NCI-H510A treated with DMSO at 0.1 percent for 48 hours (cell line): ENCODE results near the gene CRTC3.
"Not testable (repeated sequence)": the region's sequence is repeated elsewhere in the genome, so short reads cannot be mapped to it uniquely, and the experiment has no call there.

Source experiments
- DNase-seq: peaks from one replicate; lab custom pipeline; 2025; lab: John Stamatoyannopoulos, UW

CRTC3 gene, protein sequence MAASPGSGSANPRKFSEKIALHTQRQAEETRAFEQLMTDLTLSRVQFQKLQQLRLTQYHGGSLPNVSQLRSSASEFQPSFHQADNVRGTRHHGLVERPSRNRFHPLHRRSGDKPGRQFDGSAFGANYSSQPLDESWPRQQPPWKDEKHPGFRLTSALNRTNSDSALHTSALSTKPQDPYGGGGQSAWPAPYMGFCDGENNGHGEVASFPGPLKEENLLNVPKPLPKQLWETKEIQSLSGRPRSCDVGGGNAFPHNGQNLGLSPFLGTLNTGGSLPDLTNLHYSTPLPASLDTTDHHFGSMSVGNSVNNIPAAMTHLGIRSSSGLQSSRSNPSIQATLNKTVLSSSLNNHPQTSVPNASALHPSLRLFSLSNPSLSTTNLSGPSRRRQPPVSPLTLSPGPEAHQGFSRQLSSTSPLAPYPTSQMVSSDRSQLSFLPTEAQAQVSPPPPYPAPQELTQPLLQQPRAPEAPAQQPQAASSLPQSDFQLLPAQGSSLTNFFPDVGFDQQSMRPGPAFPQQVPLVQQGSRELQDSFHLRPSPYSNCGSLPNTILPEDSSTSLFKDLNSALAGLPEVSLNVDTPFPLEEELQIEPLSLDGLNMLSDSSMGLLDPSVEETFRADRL

DNA sequence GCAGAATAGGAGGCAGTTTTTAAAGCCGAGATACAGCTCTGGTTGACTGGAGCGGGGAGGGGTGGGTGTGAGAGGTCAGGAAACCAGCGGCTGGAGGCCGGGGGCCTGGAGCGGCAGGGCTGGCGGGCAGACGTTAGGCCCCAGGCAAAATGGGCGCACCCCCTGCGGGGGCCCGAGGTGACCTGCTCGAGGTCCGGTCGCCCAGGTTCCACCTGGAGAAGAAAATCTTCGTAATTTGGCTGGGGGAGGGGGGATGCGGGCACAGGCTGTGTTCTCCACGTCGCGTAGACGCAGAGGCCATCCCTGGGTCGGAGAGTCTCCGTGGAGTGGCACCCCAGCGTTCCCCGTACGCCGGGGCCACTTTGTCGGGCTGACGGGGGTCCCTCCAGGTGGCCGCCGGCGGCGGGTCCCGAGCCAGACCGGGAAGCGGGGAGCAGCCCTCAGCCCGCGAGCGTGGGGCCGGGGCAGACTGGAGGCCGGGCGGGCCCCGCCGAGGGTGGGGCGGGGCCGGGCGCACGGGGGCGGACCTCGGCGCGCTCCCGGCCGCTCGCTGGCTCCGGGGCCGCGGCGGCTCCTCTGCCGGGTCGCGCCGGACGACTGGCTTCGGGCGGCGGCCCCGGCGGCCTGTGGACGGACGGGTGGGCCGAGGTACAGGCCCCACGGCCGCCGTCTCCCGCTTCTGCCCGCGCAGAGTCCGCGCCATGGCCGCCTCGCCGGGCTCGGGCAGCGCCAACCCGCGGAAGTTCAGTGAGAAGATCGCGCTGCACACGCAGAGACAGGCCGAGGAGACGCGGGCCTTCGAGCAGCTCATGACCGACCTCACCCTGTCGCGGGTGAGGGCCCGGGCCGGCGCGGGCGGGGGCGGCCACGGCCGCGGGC, at the start of gene CRTC3:
CRTC3 (plus strand) TSS at position 553 of the 879 bp plus-strand sequence; CDS start at position 702, 149 bp downstream.
- DNase-seq = no peak

DNA sequence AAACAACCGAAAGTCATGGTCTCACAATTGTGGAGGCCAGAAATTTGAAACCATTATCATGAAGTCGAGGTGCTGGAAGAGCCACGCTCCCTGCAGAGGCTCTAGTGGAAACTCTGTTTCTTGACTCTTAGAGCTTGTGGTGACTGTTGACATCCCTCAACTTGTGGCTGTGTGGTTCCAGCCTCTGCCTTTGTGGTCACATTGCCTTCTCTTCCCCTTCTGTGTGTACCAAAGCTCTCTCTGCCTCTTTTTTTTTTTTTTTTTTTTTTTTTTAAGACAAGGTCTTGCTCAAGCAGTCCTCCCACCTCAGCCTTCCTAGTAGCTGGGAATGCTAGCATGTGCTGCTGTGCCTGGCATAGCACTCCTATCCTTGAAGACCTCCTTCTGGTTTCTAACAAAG, 48.7 kb upstream of the CRTC3 start:
- DNase-seq = no peak

DNA sequence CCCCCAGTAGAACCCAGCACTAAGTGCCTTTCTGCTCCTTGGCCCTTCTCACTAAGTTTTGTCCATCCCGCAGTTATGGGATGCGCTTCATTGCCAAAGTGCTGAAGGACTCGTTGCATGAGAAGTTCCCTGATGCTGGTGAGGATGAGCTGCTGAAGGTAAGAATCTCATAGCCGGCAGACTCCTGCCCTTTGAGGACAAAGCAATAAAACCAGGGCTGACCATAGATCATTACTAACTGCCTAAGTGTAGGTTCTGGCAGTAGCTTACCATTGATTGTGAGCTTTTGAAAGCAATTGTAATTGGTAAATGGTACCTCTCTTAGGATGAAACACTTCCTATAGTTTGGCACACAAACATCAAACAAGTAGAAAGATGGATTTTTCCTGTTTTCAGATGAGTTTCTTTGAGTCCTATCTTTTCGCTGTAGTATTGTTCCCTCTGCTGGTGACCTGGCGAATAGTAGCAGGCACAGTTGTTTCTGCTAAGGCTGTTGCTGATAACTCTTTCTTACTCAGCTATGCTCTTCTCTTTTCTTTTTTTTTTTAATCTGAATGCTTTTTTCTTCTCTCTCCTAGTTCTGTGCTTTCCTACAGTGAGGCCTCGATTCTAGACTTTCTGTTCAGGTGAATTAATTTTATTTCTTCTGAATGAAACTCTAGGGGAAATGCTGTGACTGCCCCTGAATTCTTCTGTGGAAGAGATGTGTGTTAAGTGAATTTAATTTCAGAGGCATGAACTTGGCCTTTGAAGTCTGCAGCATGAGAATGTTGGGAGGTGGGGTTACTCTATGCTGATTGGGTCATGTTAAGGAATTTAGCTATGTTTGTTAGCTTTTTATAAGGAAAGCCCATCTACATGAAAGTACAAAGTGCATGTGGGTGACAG, 47.4 kb upstream of the CRTC3 start:
- DNase-seq = peak; percentile 31

DNA sequence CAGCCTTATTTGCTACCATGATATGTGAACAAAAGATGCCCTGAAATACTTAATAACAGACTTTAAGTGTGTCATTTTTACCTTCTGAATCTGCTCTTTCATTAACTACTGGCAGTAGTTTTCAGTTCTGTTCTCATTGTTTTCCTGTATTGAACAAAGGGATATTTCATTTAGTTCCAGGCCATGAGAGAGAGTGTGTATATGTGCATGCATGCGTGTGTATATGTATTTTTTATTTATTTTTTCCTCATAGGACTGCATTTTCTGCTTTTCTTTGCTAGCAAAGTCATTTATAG, 46.8 kb upstream of the CRTC3 start:
- no peak for DNase-seq

DNA sequence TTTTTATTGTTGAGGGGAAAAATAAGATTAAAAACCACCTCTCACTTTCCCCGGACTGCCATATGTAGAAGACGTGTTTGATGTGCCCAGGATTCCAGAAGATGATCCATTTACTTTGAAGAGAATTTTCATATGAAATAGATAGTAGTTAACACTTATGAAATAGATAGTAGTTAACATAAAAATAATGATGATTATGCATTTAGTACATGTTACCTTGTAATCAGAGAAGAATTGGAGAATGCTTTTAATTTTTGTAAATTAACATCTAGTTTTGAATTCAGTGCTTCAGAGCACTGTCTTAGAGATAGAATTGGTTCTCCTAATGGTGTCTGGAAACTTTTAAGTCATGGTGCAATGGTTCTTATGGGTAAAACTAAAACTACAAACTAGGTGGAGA, 46.1 kb upstream of the CRTC3 start:
- no peak for DNase-seq

DNA sequence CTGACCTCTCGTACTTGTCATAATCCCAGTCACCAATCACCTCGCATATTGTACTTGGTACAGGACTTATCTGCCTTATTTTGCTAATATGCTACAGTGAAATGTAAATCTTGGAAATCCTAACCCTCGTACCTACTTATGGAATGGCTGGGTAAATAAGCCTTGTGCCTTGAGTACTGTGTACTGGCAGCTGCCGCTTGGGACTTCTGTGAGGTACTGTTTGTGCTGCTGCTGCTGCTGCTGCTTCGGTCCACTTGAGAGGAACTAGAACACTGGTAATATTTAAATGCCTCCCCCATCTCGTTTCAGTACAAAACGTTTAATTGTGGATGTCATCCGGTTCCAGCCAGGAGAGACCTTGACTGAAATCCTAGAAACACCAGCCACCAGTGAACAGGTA, 42.5 kb upstream of the CRTC3 start:
- DNase-seq = no peak

DNA sequence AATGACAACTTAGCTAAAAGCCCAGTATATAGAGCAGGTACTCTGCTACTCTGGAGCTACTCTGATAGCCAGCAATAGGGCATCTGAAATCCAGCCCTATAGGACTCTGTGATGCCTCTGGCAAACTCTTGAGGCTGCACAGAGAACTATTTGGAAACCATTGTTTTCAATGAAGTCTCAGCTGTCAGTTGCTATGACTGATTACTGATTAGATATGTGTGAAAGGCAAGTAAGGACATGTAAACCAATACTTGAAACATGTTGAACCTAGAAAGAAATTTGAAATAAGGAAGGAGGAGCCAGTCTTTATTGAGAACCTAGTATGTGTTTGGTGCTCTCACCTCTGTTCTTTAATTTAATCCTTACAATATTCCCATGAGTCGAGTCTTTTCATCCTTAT, 40.2 kb upstream of the CRTC3 start:
- DNase-seq = peak; percentile 6

DNA sequence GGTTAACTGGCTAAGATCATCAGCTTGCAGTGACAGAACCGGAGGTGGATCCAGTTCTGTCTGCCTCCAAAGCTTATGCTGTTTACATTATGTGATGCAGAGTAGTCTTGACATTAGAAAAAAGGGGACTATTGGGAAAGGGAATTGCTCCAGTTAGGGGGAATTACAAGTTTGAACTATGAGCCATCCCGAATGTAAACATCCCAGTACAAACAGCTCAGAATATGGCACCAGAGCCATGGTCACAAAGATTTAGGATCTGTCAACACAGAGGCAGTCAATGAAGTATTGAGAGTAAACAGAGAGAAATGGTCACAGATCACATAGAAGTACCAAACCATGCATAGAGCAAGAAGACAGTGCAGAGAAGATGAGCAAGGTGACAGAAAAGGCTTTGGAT, 39.8 kb upstream of the CRTC3 start:
- no peak for DNase-seq

DNA sequence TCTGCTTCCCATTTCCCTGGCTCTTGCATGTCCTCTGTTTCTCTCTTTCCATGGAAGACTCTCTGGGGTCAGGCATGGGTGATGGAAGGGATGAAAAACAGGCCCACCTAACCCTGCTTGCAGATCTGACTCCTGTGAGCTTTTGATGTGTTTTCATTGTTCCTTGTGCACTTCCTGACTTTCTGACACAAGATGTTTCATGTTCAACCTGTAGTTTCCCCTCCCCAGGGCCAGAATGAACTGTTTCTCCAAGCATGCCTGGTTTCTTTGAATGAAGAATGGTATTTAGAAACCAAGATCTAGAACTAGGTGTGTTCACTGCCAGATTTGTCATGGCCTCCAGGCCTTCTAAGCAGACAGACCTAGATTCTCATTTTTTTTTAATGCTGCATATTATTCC, 36.1 kb upstream of the CRTC3 start:
- no peak for DNase-seq

DNA sequence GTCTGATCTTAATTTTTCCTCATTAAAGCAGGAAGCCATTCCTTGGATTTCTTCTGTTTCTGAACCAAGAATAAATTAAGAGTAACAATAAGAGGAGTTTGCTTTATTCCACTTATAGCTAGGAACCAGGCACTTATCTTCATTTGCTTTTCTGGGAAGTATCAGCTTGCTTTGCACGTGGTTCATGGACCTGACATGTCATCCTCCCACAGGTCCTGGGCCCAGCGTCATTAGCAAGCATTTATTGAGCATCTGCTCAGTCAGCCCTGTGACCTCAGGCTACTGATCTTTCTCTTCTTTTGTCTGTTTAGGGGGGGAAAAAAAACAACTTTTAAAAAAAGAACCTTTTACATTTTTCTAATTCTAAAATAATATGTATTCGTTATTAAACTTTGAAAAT, 34.7 kb upstream of the CRTC3 start:
- DNase-seq = peak; percentile 3

DNA sequence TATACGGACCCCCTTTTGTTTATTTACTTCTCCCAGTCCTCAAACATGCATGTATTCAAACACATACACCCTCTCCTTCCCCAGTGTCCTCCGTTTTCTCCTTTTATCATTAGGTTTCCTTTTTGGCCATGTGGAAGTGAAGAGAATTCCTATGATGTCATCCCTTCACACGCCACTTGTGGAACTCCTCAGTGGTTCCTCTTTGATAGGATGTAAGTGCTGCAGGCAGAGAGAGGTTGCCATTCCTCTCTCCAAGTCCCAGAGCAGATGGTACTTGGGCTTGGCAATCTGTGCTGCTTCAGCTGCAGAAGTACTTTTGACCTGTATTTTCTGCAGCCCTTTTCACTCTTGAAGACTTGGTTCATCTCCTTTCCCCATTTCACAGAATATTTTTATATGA, 32.9 kb upstream of the CRTC3 start:
- DNase-seq = peak; percentile 7

DNA sequence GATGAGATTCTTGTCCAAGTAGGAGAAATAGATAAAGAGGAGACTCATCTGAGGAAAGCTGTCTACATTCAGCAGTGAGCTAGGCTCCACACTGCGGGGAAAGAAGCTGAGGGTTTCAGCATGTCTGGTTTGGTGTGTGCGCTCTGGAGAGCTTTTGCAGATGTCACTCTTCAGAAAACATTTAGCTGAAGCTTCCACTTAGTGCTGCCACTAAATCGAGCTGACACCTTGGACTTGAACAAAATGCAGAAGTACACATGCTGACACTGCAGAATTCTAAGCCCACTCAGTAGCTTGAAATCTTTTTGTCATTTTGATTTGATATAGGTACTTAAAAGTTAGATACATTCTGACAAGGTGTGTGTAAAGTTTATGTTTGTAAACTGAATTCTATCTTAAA, 32.3 kb upstream of the CRTC3 start:
- no peak for DNase-seq

DNA sequence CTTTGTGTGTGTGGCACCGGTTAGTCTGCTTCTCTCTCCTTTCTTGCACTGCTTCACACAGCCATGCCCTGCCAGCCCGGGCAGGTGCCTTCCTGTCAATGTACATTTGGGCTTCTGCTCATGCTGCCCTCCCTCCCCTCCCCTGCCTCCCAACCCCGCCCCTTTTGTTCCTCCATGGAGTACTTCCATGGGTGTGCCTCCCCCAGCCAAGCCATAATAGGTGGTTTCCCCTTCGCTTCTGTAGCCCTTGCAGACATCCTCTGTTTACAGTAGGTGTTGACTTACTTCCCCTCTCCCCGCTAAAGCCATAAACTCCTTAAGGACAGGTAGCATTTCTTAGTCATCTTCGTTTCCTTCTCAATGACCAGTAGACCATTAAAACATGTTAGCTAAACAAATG, 31.8 kb upstream of the CRTC3 start:
- peak; percentile 43 for DNase-seq

DNA sequence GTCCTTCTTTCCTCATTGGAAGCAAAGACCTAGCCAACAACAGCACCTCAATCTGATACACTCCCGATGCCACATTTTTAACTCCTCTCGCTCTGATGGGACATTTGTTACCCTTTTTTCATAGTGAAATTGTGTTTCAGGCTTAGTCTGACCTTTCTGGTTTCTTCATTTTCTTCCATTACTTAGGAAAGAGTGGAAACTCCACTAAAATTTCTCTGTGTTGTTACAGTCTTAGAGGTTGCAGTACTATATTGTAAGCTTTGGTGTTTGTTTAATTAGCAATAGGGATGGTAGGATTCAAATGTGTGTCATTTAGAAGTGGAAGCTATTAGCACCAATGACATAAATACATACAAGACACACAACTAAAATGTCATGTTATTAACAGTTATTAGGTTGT, 29.6 kb upstream of the CRTC3 start:
- no peak for DNase-seq

DNA sequence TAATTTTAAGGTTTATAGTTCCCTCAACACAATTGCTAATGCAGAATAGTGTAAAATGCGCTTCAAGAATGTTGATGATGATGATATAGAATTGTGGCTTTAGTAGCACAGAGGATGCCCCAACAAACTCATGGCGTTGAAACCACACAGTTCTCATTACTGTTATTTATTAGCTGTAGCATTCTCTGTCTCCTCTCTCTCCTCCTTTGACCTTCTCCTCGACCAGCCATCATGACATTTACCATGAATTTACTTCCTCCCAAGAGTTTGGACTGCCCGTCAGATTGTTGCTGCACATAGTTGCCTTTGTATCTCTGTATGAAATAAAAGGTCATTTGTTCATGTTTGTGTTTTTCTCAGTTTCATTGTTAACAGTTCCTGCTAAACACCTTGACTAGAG, 27.8 kb upstream of the CRTC3 start:
- DNase-seq = no peak

DNA sequence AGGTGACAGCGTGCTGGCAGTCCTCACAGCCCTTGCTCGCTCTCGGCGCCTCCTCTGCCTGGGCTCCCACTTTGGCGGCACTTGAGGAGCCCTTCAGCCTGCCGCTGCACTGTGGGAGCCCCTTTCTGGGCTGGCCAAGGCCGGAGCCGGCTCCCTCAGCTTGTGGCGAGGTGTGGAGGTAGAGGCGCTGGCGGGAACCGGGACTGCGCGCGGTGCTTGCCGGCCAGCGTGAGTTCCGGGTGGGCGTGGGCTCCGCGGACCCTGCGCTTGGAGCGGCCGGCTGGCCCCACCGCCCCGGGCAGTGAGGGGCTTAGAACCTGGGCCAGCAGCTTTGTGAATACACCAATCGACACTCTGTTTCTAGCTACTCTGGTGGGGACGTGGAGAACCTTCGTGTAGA, 18.9 kb upstream of the CRTC3 start:
- not testable (repeated sequence) for DNase-seq

DNA sequence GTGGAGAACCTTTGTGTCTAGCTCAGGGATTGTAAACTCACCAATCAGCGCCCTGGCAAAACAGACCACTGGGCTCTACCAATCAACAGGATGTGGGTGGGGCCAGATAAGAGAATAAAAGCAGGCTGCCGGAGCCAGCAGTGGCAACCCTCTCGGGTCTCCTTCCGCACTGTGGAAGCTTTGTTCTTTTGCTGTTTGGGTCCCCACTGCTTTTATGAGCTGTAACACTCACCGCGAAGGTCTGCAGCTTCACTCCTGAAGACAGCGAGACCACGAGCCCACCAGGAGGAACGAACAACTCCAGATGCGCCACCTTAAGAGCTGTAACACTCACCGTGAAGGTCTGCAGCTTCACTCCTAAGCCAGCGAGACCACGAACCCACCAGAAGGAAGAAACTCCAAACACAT, 18.5 kb upstream of the CRTC3 start:
- DNase-seq = not testable (repeated sequence)

DNA sequence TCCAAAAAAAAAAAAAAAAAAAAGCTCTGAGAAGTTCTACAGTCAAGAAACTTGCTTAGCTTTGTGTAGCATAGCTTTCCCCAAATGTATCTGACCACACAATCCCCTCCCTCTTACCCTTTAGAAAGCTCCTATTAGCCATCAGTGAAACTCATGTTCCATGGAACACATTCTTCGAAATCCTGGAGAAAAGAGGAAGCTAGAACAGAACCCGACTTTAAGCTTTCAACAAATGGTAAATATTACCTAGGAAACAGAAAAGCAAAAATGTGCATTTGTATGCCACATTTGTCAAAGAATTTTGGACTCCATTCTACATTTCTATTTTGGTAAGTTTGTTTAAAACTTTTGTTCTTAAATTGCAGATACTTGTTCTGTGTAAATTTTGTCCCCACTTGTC, 17.4 kb upstream of the CRTC3 start:
- no peak for DNase-seq

DNA sequence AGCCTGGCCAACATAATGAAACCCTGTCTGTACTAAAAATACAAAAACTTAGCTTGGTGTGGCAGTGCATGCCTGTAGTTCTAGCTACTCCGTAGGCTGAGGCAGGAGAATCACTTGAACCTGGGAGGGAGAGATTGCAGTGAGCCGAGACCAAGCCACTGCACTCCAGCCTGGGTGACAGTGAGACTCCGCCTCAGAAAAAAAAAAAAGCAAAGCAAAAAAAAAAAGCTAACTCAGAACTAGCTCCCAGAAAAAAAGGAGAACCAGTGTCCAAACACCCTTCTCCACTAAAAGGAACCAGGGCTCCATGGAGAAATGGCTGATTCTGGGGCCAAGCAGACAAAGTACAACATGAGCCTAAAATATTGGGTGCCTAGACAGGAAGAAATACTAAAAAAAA, 16.7 kb upstream of the CRTC3 start:
- DNase-seq = no peak

DNA sequence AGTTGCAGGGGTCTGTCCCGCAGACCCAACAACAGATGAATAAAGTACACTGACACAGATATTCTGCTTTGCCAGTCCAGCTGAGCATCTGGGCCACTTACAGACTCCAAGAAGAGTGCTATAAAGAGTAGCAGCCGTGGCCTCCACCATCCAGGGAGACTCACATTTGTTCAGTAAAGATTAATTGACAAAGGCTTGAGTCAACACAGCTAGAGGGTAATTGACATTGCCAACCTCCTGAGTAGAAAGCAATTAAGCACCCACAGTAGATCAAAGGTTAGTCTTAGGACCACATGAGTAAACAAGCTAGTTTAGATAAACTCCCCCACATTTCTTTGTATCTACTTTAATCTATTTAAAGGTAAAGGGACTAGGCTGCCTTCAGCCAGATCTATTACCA, 16.3 kb upstream of the CRTC3 start:
- DNase-seq = no peak

DNA sequence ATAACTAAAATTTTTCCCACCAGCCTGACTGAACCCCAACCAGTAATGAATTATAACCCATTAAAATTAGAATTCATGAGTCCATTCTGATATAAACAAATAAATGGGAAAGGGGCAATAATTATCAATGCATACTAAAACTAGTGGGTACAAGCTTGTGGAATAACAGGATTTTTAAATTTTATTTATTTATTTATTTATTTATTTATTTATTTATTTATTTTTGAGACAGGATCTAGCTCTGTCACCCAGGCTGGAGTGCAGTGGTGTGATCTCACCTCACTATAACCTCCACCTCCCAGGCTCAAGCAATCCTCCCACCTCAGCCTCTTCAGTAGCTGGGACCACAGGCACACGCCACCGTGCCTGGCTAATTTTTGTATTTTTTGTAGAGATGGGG, 15.8 kb upstream of the CRTC3 start:
- DNase-seq = not testable (repeated sequence)

DNA sequence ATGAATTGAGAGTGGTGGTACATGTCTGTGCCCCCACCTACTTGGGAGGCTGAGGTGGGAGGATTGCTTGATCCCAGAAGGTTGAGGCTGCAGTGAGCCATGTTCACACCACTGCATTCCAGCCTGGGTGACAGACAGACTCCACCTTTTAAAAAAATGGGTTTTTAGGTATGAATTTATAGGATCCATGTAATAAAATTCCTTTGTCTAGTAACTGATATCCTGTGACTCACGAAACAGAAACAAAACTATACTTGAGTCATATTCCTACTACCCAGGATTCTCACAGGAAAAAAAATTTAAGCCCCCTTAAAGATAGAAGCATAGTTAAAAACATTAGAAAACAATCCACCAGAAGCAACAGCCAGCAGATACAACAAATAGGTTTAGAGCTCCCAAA, 10.0 kb upstream of the CRTC3 start:
- DNase-seq = no peak
